ACC112 (cell line): ENCODE measurements around the gene DNAAF5.

ENCODE experiments used
- H2AFZ ChIP-seq: fragments of 200-600 bp; sonication (generic); one replicate; pipeline ENCODE4 v1.6.0; 2017; ENCODE audit warnings: antibody characterized with exemption, low read length; ENCODE audit not compliant: unreplicated experiment
- H3K27ac ChIP-seq: fragments of 200-600 bp; sonication (generic); 2 replicates; pipeline ENCODE4 v1.5.1; 2014; ENCODE audit warnings: low read depth, mild to moderate bottlenecking, antibody characterized with exemption, low read length, moderate library complexity
- H3K27me3 ChIP-seq: fragments of 200-600 bp; sonication (generic); 2 replicates; pipeline ENCODE4 v1.6.1; 2014; ENCODE audit warnings: mild to moderate bottlenecking, antibody characterized with exemption, low read length, moderate library complexity, mixed read lengths; ENCODE audit not compliant: insufficient read depth
- H3K36me3 ChIP-seq: fragments of 200-600 bp; sonication (generic); 2 replicates; pipeline ENCODE4 v1.6.1; 2016; ENCODE audit warnings: mild to moderate bottlenecking, antibody characterized with exemption, low read length, moderate library complexity, mixed read lengths; ENCODE audit not compliant: insufficient read depth
- H3K4me1 ChIP-seq: fragments of 200-600 bp; sonication (generic); one replicate; pipeline ENCODE4 v1.6.1; 2016; ENCODE audit warnings: low read length, mixed read lengths; ENCODE audit not compliant: insufficient read depth, unreplicated experiment, control insufficient read depth
- H3K4me3 ChIP-seq: fragments of 200-600 bp; sonication (generic); 2 replicates; pipeline ENCODE4 v1.5.1; 2014; ENCODE audit warnings: mild to moderate bottlenecking, low read depth, low read length
- H3K79me2 ChIP-seq: fragments of 200-600 bp; sonication (generic); one replicate; pipeline ENCODE4 v1.6.0; 2016; ENCODE audit warnings: low read length; ENCODE audit not compliant: control insufficient read depth, unreplicated experiment, insufficient read depth

Gene DNAAF5

DNA sequence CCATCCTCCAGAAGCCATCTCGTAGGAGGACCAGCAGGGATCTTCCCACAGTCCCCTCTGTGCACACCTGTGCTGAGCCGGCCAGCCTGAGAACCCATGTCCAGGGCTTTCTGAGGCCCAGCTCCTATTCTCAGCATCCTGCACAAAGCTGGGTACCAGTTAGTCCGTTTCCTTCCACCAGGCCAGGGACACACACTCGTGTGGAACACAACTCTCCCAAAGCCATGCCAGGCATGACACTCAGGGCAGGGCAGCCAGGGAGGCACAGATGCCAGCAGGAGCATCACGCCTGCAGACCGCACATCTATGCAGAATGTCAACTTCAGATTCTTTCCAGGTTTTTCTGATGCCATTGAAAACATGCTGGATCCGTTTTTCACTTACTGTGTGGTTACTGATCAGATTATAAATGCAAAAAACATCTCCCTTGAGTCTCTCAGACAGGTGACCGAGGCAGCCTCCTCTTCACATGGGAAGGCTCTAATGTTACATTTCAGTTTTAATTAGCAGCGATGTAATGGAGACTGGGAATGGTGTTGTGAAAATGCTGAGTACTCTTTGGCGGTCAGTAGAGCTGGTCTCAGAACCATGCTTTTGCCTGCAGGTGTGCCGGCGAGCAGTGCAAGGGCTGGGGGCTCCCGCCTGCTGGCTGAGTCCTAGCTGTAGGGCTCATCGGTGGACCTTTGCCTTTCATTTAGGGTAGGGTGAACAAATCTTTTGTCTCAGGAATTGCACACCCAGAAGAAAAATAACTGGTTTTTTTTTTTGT is 102.5 kb downstream of the DNAAF5 start:
- Histone ChIP-seq H2AFZ (no peak overlapping the region), H3K4me3 (no peak overlapping the region), H3K4me1 (peaks cover 44% of the 10 kb centered on the region), H3K27me3 (no peaks in the 10 kb centered on the region), H3K36me3 (no peaks in the 10 kb centered on the region), H3K27ac (no peak overlapping the region), H3K79me2 (peaks cover 78% of the 10 kb centered on the region)

DNA sequence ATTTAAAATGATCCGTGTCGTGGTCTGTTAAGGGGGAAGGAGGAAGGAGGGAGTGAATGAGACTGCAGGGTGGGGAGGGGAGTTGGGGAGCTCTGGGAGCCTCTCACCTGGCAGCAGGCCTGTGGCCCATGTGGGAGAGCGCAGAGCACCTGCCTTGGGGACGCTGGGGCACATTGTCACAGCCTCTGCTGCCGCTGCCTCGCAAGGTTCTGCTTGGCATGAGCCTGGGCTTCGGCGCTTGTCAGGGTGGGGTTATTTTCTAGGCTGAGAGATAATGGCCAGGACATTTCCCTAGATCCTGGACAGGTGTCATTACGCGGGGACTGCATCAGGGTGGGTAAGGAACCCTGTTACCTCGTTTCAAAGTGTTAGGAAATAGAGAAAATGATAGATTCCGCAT is 103.6 kb downstream of the DNAAF5 start:
- no peak overlapping the region for H2AFZ ChIP-seq
- H3K4me1 ChIP-seq = peaks cover 42% of the 10 kb centered on the region
- no peaks in the 10 kb centered on the region for H3K36me3 ChIP-seq
- H3K27ac ChIP-seq = no peak overlapping the region; the same call in 1 of the 2 replicates
- H3K4me3 ChIP-seq = no peak overlapping the region
- no peaks in the 10 kb centered on the region for H3K27me3 ChIP-seq
- H3K79me2 ChIP-seq = peaks cover 77% of the 10 kb centered on the region

DNA sequence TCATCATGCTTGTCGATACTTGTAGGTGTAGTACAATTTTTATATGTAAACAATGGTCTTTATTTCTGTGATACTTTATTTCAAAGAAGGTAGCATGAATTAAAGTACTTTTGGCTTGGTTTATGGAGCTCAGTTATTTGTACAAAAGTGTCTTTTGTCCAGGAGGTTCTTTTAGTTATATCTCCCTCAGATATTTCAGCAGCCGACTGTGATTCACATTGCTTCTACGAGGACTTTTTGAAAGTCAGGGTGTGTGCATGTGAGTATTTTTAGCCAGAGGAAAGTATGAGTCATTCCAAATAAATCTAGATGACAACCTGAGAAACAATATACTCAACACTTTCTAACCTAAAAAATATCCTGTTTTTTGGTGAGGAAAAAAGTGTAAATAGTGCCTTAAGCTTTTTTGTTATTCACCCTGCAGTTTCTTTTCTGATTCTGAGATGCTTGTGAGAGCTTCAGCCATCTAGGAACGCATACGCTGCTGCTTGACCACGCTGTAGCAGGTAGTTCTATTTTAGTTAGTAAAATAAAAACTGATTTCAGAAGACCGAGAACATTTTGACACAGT is 105.2 kb downstream of the DNAAF5 start:
- Histone ChIP-seq H3K4me1 (peaks cover 29% of the 10 kb centered on the region), H2AFZ (no peak overlapping the region), H3K4me3 (peak overlapping the region; percentile 64), H3K27me3 (no peaks in the 10 kb centered on the region), H3K27ac (peak overlapping the region; percentile 99), H3K79me2 (peaks cover 78% of the 10 kb centered on the region), H3K36me3 (no peaks in the 10 kb centered on the region)

DNA sequence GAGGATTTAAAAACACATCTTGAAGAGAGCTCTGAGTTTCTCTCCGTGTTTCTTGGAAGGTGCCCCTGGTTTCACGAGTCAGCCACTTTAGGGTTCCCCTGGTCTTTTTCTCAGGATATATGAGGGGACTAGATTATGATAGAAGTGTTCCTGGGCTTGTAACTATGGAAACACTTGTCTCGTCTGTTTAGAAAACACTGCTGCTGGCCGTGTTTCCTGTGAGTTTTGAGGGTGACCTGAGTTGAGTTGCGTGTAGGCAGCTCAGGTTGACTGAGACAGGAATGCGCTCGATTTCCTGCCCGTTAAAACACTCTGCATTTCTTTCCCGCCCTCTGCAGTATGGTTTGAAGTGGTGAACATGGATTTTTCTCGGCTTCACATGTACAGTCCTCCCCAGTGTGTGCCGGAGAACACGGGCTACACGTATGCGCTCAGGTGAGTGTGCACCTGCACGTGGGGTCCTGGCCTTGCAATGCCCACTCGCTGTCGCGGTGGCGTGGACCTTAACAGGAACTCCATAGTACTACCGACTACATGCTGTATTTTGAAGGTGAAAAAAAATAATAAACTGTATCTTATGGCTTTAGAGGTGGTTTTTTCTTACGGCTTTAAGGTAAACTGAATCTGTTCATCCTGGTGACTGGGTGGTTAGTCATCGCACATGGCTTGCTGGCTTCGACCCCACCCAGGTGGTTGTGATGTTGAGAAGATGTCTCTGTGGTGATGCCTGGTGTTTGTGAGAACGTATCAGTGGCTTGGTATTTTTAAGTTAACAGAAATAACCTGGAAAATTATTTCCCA is 105.9 kb downstream of the DNAAF5 start, which contains the start of gene SUN1:
TSS of gene SUN1 (plus strand) at position 310 of the 801 bp plus-strand sequence. CDS start at position 359, 49 bp downstream.
- Histone ChIP-seq H2AFZ (no peak within 1 kb of the TSS), H3K79me2 (peaks cover 76% of the 10 kb centered on the region), H3K36me3 (no peaks in the 10 kb centered on the region), H3K4me3 (peak within 1 kb of the TSS; percentile 64), H3K27me3 (no peaks in the 10 kb centered on the region), H3K4me1 (peaks cover 29% of the 10 kb centered on the region), H3K27ac (peak within 1 kb of the TSS; percentile 99)

DNA sequence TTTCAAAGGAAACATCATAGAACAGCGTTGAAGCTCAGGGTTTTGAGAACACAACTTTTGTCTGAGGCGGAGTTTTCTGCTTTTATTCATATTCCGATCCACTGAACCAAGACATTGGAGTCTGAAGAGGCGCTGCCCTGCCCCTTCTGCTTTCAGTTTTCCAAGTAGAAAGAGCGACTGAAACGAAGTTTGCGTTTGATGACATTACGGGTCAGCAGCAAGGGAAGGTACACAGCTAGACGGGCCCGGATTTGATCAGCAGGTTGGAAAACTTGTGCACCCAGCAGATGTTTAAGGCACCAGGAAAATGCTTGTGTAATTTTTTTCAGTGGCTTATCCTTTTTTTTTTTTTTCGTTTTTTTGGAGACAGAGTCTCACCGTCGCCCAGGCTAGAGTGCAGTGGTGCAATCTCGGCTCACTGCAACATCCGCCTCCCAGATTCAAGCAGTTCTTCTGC is 106.5 kb downstream of the DNAAF5 start:
- Histone ChIP-seq H2AFZ (no peak overlapping the region), H3K4me1 (peaks cover 29% of the 10 kb centered on the region), H3K36me3 (no peaks in the 10 kb centered on the region), H3K79me2 (peaks cover 79% of the 10 kb centered on the region), H3K27ac (peak overlapping the region; percentile 99), H3K27me3 (no peaks in the 10 kb centered on the region), H3K4me3 (no peak overlapping the region)

DNA sequence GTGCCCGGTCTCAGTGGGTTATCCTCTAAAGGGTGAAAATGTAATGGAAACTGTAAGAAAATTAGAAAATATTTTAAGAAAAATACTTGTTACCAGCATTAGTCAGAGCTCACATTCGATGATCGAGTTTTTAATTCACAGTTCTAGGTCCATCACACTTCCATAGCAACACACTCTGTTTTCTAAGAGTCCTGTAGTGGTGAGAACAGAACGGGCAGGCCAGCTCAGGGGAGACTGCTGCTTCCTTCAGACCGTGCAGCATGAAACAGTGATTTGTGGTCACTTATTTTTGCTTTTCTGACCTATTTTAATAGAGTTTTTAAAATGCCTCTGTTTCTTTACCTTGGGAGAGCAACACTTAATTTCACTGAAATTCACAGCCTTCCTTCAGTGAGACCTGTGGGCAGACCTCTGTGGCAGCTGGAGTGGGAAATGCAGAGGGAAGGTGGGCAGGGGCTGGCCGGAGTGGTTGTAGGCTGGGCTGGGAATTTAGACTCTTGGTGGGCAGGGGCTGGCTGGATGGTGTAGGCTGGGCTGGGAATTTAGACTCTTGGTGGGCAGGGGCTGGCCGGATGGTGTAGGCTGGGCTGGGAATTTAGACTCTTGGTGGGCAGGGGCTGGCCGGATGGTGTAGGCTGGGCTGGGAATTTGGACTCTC is 107.2 kb downstream of the DNAAF5 start:
- Histone ChIP-seq H2AFZ (no peak overlapping the region), H3K79me2 (peaks cover 78% of the 10 kb centered on the region), H3K4me3 (no peak overlapping the region), H3K4me1 (peaks cover 29% of the 10 kb centered on the region), H3K27me3 (no peaks in the 10 kb centered on the region), H3K36me3 (no peaks in the 10 kb centered on the region), H3K27ac (peak overlapping the region; percentile 99)

DNA sequence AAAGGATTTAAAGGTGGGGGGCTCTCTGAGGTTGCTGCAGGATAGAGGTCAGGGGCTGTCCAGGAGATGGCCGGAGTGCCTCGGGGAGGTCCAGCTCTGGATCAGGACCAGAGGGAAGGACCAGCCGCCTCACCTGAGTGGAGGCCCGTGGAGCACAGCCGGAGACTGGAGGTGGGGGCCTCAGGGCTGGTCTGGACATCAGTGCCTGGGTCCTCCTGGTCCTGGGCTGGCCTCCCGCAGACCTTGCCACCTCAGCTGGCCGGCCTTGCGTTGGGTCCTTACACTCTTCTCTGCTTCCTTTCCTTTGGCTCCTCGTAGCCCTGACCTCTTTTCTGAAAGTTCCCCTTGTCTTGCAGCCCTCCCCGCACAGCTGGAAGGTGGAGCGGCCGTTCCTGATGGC is 107.8 kb downstream of the DNAAF5 start:
- peaks cover 29% of the 10 kb centered on the region for H3K4me1 ChIP-seq
- no peak overlapping the region for H3K27ac ChIP-seq

DNA sequence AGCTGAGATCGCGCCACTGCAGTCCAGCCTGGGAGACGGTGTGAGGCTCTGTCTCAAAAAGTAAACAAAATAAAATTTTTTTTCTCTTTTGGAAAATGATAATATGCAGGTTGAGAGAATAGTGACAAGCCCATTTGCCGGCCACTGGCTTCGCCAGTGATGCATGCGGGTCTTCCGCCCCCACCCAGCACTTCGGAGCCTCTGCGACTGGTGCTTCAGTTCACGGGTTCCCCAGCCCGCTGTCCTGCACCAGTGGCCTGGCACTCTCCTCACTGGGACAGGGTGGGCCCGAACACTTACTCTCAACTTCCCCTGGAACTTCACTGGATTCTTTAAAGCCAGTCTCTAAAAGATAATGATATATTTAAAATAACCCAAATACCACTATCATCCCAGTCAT is 108.5 kb downstream of the DNAAF5 start:
- H3K27ac ChIP-seq = no peak overlapping the region
- H3K79me2 ChIP-seq = peaks cover 67% of the 10 kb centered on the region

More for the DNA sequence above, 107.8 kb downstream of the DNAAF5 start:
- Histone ChIP-seq H3K27me3 (no peaks in the 10 kb centered on the region), H3K36me3 (no peaks in the 10 kb centered on the region), H3K79me2 (peaks cover 72% of the 10 kb centered on the region), H3K4me3 (no peak overlapping the region), H2AFZ (no peak overlapping the region)

DNA sequence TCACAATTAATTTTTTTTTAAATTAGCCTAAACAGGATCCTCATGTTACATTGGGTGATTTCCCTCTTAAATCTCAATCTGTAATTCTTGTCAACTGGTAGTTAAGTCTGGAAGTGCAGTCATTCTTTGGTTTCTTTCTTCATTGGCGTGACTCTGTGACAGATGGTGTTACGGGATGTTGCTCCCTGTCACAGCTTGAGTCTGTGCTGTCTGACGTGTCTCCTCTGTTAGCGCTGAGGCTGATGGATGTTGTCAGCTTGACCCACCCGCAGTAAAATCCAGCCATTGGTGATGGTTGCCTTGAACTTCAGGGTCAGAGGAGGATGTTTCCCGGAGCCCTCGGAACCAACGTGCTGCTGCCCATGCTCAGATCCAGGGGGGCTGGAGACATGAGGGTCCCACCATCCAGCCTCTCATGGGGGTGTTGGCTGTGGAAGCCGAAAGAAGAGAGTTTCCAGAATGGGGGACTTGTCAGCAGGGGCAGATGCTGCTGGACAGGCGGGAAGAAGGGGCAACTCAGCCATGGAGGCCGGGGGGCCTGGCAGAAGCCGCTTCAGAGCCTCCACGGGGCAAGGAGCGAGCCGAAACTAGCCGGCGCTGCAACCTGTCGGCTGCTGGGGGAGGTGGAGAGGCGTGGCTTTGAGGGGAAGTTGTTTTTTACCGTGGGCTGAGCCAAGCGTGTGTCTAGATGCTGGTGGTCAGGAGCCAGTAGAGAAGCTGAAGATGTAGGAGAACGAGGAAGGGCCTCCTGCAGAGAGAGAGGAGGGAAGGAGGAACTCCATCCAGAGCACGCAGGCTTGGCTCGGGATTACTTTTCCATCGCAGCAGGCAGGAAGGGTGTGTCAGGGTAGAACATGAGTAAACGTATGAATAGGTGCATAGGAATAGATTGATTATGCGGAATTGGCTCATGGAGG is 109.2 kb downstream of the DNAAF5 start:
- Histone ChIP-seq H3K79me2 (peaks cover 60% of the 10 kb centered on the region), H3K27me3 (no peaks in the 10 kb centered on the region), H3K36me3 (peaks cover 6% of the 10 kb centered on the region; the same call in 1 of the 2 replicates), H3K4me1 (peaks cover 25% of the 10 kb centered on the region), H2AFZ (no peak overlapping the region), H3K4me3 (no peak overlapping the region), H3K27ac (no peak overlapping the region)

More for the DNA sequence above, 108.5 kb downstream of the DNAAF5 start:
- H3K27me3 ChIP-seq = no peaks in the 10 kb centered on the region
- H2AFZ ChIP-seq = no peak overlapping the region
- H3K4me3 ChIP-seq = no peak overlapping the region
- peaks cover 29% of the 10 kb centered on the region for H3K4me1 ChIP-seq
- H3K36me3 ChIP-seq = peaks cover 4% of the 10 kb centered on the region; the same call in 1 of the 2 replicates
